Stimulated activated CD8-positive, alpha-beta memory T cell treated with anti-CD3 and anti-CD28 coated beads, Interleukin-12 subunit alpha, Interleukin-12 subunit beta, amount 100 ng/mL, for 1 hour (primary cell): ENCODE results near the gene ETV4.

Source experiments
- DNase-seq: peaks from one replicate; pipeline ENCODE4 v3.0.0-alpha.2; 2020; ENCODE audit warnings: low read depth

Gene ETV4

GRCh38 chr17:43572368-43572980 is 26.3 kb upstream of the ETV4 start:
- no peak for DNase-seq

GRCh38 chr17:43570518-43570928 is 24.4 kb upstream of the ETV4 start:
- DNase-seq, result no peak

- DNase-seq, result no peak
These were observed 22.5 kb upstream of the ETV4 start for GRCh38 chr17:43568506-43569082.

GRCh38 chr17:43563600-43564594 is 17.8 kb upstream of the ETV4 start:
- no peak for DNase-seq

GRCh38 chr17:43562679-43563599 is 16.8 kb upstream of the ETV4 start:
- no peak for DNase-seq

- no peak for DNase-seq
These were observed 14.6 kb upstream of the ETV4 start for GRCh38 chr17:43560461-43561427.

- DNase-seq, result no peak
These were observed 13.1 kb upstream of the ETV4 start for GRCh38 chr17:43559161-43559816.

GRCh38 chr17:43558805-43559160 is 12.6 kb upstream of the ETV4 start:
- DNase-seq, result no peak

- no peak for DNase-seq
These were observed 10.2 kb upstream of the ETV4 start for GRCh38 chr17:43556292-43556691.

- no peak for DNase-seq
These were observed 8.7 kb upstream of the ETV4 start for GRCh38 chr17:43554857-43555256.

GRCh38 chr17:43553573-43553972 is 7.4 kb upstream of the ETV4 start:
- DNase-seq, result no peak

- DNase-seq, result no peak
These were observed 6.2 kb upstream of the ETV4 start for GRCh38 chr17:43552229-43552837.

- no peak for DNase-seq
These were observed 4.6 kb upstream of the ETV4 start for GRCh38 chr17:43550754-43551153.

- DNase-seq, result no peak
These were observed 3.4 kb upstream of the ETV4 start for GRCh38 chr17:43549496-43549895.

GRCh38 chr17:43548689-43549379 is 2.7 kb upstream of the ETV4 start:
- DNase-seq, result no peak

GRCh38 chr17:43547659-43548256 is 1.6 kb upstream of the ETV4 start:
- no peak for DNase-seq

- DNase-seq, result no peak
These were observed 1.0 kb upstream of the ETV4 start for GRCh38 chr17:43547189-43547550.

- no peak for DNase-seq
These were observed 832 bp downstream of the ETV4 start for GRCh38 chr17:43545383-43545632.
